Muscle of back (tissue), 11 donors: ENCODE data around the gene SWT1. TPM values are rescaled to one million over a fixed set of nuclear protein-coding genes. Genes with fewer than 3 reads are reported as not detected.
A peak's percentile ranks its signal among the peaks of the same experiment; 100 is the strongest.

Experiments
- DNase-seq, 3 donors: peaks; one replicate each; pipeline versions ENCODE4 v3.0.0 to v3.0.0-alpha.2; 2013
- polyA plus RNA-seq, 10 donors: library from polyadenylated mRNA; unstranded; fragments of 120-200 nt; gene quantifications; one replicate each; pipeline ENCODE4 v1.2.1, GENCODE V29; 2013; ENCODE audit not compliant: insufficient read length in 10 of 10

The SWT1 gene
- polyA plus RNA-seq, 10 donors = 5.0 to 8.7 (median 6.7) TPM

- no peak for DNase-seq
Observed at GRCh38 chr1:185289880-185290279, 132.9 kb downstream of the SWT1 start.

GRCh38 chr1:185291159-185291558, 134.2 kb downstream of the SWT1 start:
- no peak for DNase-seq

GRCh38 chr1:185291652-185292051, 134.7 kb downstream of the SWT1 start:
- no peak for DNase-seq

GRCh38 chr1:185292237-185292636, 135.3 kb downstream of the SWT1 start:
- DNase-seq = no peak

- no peak for DNase-seq
Observed at GRCh38 chr1:185293967-185294542, 137.1 kb downstream of the SWT1 start.

GRCh38 chr1:185295091-185295490, 138.1 kb downstream of the SWT1 start:
- DNase-seq = no peak

- no peak for DNase-seq
Observed at GRCh38 chr1:185297982-185298381, 141.0 kb downstream of the SWT1 start.

GRCh38 chr1:185300152-185300551, 143.2 kb downstream of the SWT1 start:
- DNase-seq = no peak

- no peak for DNase-seq
Observed at GRCh38 chr1:185305419-185305818, 148.5 kb downstream of the SWT1 start.

GRCh38 chr1:185308126-185308525, 151.2 kb downstream of the SWT1 start:
- no peak for DNase-seq

- no peak for DNase-seq
Observed at GRCh38 chr1:185309566-185309965, 152.6 kb downstream of the SWT1 start.

- no peak for DNase-seq
Observed at GRCh38 chr1:185311589-185312225, 154.7 kb downstream of the SWT1 start.

- no peak for DNase-seq
Observed at GRCh38 chr1:185312361-185313138, 155.6 kb downstream of the SWT1 start.

GRCh38 chr1:185314411-185314810, 157.4 kb downstream of the SWT1 start:
- DNase-seq = no peak

GRCh38 chr1:185315445-185316071, 158.6 kb downstream of the SWT1 start:
- DNase-seq = no peak

- DNase-seq = peak; percentile 91 to 97 (median 94)
Observed at GRCh38 chr1:185316163-185317033, 159.4 kb downstream of the SWT1 start.

- DNase-seq = peak; percentile 94 to 98 (median 95)
Observed at GRCh38 chr1:185317034-185317885, 160.3 kb downstream of the SWT1 start, which contains the start of gene IVNS1ABP. Gene IVNS1ABP (minus strand): TSS chr1:185317243. CDS start chr1:185309493, 7,750 bp downstream.

GRCh38 chr1:185317886-185318310, 160.9 kb downstream of the SWT1 start:
- DNase-seq = peak in 2 of 3 donors; percentile 22 to 50

- peak in 1 of 3 donors; percentile 17 for DNase-seq
Observed at GRCh38 chr1:185318431-185319138, 161.6 kb downstream of the SWT1 start.

GRCh38 chr1:185319139-185319475, 162.1 kb downstream of the SWT1 start:
- DNase-seq = no peak
